Astrocyte of the hippocampus (primary cell): Measurements from ENCODE around the gene AIG1.
A peak's percentile ranks its signal among the peaks of the same experiment; 100 is the strongest.
"Not testable (repeated sequence)": the region's sequence is repeated elsewhere in the genome, so short reads cannot be mapped to it uniquely, and the experiment has no call there.

Experiments used
- DNase-seq: peaks from one replicate; pipeline ENCODE4 v3.0.0; 2011; ENCODE audit warnings: low read depth, low spot score

Gene AIG1

GRCh38 chr6:143055891-143056290 is 4.8 kb upstream of the AIG1 start:
- no peak for DNase-seq

- DNase-seq, result peak; percentile 12
Measured at GRCh38 chr6:143058987-143059386, 1.7 kb upstream of the AIG1 start.

- DNase-seq, result peak; percentile 71
Measured at GRCh38 chr6:143059663-143060353, 881 bp upstream of the AIG1 start.

GRCh38 chr6:143060354-143060805 is 309 bp upstream of the AIG1 start:
- peak; percentile 94 for DNase-seq

- no peak for DNase-seq
Measured at GRCh38 chr6:143061597-143062385, 1.1 kb downstream of the AIG1 start.

- DNase-seq, result no peak
Measured at GRCh38 chr6:143062551-143062950, 1.9 kb downstream of the AIG1 start.

- DNase-seq, result no peak
Measured at GRCh38 chr6:143063631-143064030, 2.9 kb downstream of the AIG1 start.

GRCh38 chr6:143064271-143064670 is 3.6 kb downstream of the AIG1 start:
- DNase-seq, result no peak

GRCh38 chr6:143064951-143065683 is 4.4 kb downstream of the AIG1 start:
- peak; percentile 39 for DNase-seq

- DNase-seq, result peak; percentile 63
Measured at GRCh38 chr6:143068001-143068400, 7.3 kb downstream of the AIG1 start.

GRCh38 chr6:143074101-143074500 is 13.4 kb downstream of the AIG1 start:
- DNase-seq, result no peak

- DNase-seq, result no peak
Measured at GRCh38 chr6:143074670-143075318, 14.1 kb downstream of the AIG1 start.

- no peak for DNase-seq
Measured at GRCh38 chr6:143078468-143079324, 18.0 kb downstream of the AIG1 start.

GRCh38 chr6:143079325-143079640 is 18.6 kb downstream of the AIG1 start:
- DNase-seq, result no peak

GRCh38 chr6:143082274-143082673 is 21.6 kb downstream of the AIG1 start:
- not testable (repeated sequence) for DNase-seq

- not testable (repeated sequence) for DNase-seq
Measured at GRCh38 chr6:143084019-143084418, 23.3 kb downstream of the AIG1 start.

- not testable (repeated sequence) for DNase-seq
Measured at GRCh38 chr6:143087335-143087734, 26.6 kb downstream of the AIG1 start.

GRCh38 chr6:143087856-143088255 is 27.2 kb downstream of the AIG1 start:
- DNase-seq, result no peak

- no peak for DNase-seq
Measured at GRCh38 chr6:143090314-143091044, 29.8 kb downstream of the AIG1 start.

- no peak for DNase-seq
Measured at GRCh38 chr6:143092768-143093167, 32.1 kb downstream of the AIG1 start.
